Panc1 (cell line): ENCODE data around the gene KIFC3. TPM values are rescaled to one million over a fixed set of nuclear protein-coding genes. Genes with fewer than 3 reads are reported as not detected.
A peak's percentile ranks its signal among the peaks of the same experiment; 100 is the strongest.

Experiments used
- ATAC-seq: fragments of 200-7000 bp; cut with Tn5 transposase; 2 replicates; pipeline ENCODE4 v1.9.1; 2020; ENCODE audit warnings: mild to moderate bottlenecking, moderate library complexity
- BruUV-seq: library from RNA; stranded (reverse); fragments of 400-500 nt; replicated peaks from 2 replicates; lab custom pipeline; 2021; lab: Mats Ljungman, UMichigan
- CTCF ChIA-PET: fragments of 300-600 bp; sonication (Branson Sonifier 250); formaldehyde crosslinking; loops from one replicate; lab custom pipeline; 2022; ENCODE audit warnings: antibody characterized with exemption; lab: Charles Lee
- POLR2A ChIA-PET: fragments of 300-600 bp; sonication (Branson Sonifier 250); formaldehyde crosslinking; loops from one replicate; lab custom pipeline; 2022; ENCODE audit warnings: antibody characterized with exemption; lab: Charles Lee
- DNase-seq: peaks from one replicate; pipeline ENCODE4 v3.0.0-alpha.2; 2010; ENCODE audit warnings: low read depth, low spot score
- H3K27ac ChIP-seq: 2 replicates; pipeline ENCODE4 v1.5.1; 2011; ENCODE audit warnings: mild to moderate bottlenecking, low read length, inconsistent platforms
- H3K27me3 ChIP-seq: fragments of 200-500 bp; sonication (Bioruptor generic); 2 replicates; pipeline ENCODE4 v1.6.0; 2014; ENCODE audit warnings: low read length, inconsistent platforms; ENCODE audit not compliant: control insufficient read depth, insufficient read depth
- H3K36me3 ChIP-seq: fragments of 200-500 bp; sonication (Bioruptor generic); 2 replicates; pipeline ENCODE4 v1.5.1; 2014; ENCODE audit warnings: inconsistent platforms, mild to moderate bottlenecking, low read length, moderate library complexity; ENCODE audit not compliant: control insufficient read depth, insufficient read depth
- H3K4me1 ChIP-seq: 2 replicates; pipeline ENCODE4 v1.5.1; 2011; ENCODE audit warnings: inconsistent platforms, mild to moderate bottlenecking, low read length, moderate library complexity; ENCODE audit not compliant: control insufficient read depth, insufficient read depth
- H3K4me3 ChIP-seq, 2 experiments: 2 replicates each; pipeline ENCODE4 v1.5.1; 2011 to 2012; ENCODE audit warnings: low read depth in 2 of 2, low read length in 2 of 2, mild to moderate bottlenecking in 2 of 2, inconsistent platforms in 1 of 2, moderate library complexity in 1 of 2
- H3K9me3 ChIP-seq: fragments of 200-500 bp; sonication (Bioruptor generic); 2 replicates; pipeline ENCODE4 v1.5.1; 2014; ENCODE audit warnings: low read depth, mild to moderate bottlenecking, inconsistent platforms, low read length, moderate library complexity; ENCODE audit not compliant: control insufficient read depth, insufficient read depth
- CTCF ChIP-seq: fragments of 450-650 bp; IDR thresholded peaks from 2 replicates; pipeline ENCODE4 v1.5.1; 2017; ENCODE audit warnings: mild to moderate bottlenecking
- POLR2AphosphoS5 ChIP-seq: IDR thresholded peaks from 2 replicates; pipeline ENCODE4 v1.6.1; 2012; ENCODE audit warnings: mild to moderate bottlenecking, low read depth, low read length, moderate library complexity
- REST ChIP-seq, 2 experiments: IDR thresholded peaks; 2 replicates each; pipeline ENCODE4 v1.6.1; 2011 to 2012; ENCODE audit warnings: low read depth in 2 of 2, control low read depth in 1 of 2, low read length in 1 of 2, mild to moderate bottlenecking in 1 of 2, moderate library complexity in 1 of 2; ENCODE audit not compliant: insufficient read depth in 1 of 2
- SIN3A ChIP-seq: IDR thresholded peaks from 2 replicates; pipeline ENCODE4 v1.6.1; 2012; ENCODE audit warnings: low read depth, mild to moderate bottlenecking, low read length, moderate library complexity, borderline replicate concordance; ENCODE audit not compliant: insufficient read depth
- TCF7L2 ChIP-seq: IDR thresholded peaks from 2 replicates; pipeline ENCODE4 v1.6.1; 2011; ENCODE audit warnings: mild to moderate bottlenecking, low read depth, low read length, inconsistent platforms
- in situ Hi-C: cut with HindIII; loops from 2 replicates; pipeline ENCODE4 v1.10.0; 2016; ENCODE audit warnings: low sequenced_read_pairs, low pct_unique_long_range_greater_than_20kb
- intact Hi-C: fragments of 100-400 bp; cut with micrococcal nuclease; formaldehyde crosslinking; loops from one replicate; pipeline ENCODE4 v1.10.0; 2022; ENCODE audit not compliant: unreplicated experiment
- total RNA-seq: library from RNA; stranded (reverse); gene quantifications from one replicate; pipeline ENCODE4 v1.2.1, GENCODE V29; 2021; ENCODE audit not compliant: unreplicated experiment

Gene KIFC3
- total RNA-seq, 1 experiment from 2014 or later, result 51.5 TPM

- H3K27ac ChIP-seq, result no peak overlapping the region
- ATAC-seq, result peak; percentile 29; the same call in 1 of the 2 replicates
- POLR2A ChIA-PET, result interaction anchor here (0.6 kb wide), 2 partner anchors 14 to 42 kb away, joined by 3 to 5 read pairs; no protein-coding TSS in a partner anchor
- peaks cover 9% of the 10 kb centered on the region for H3K4me1 ChIP-seq
- intact Hi-C loops, result no loop called here
- no peaks in the 10 kb centered on the region for H3K27me3 ChIP-seq
- TF ChIP-seq TCF7L2, result no peak
- peak; percentile 40; the same call in 1 of the 2 replicates for TF ChIP-seq POLR2AphosphoS5
- no peak for TF ChIP-seq REST (IDR thresholded peaks at IDR 0.05; ENCODE audit: insufficient read depth in 1 of 2, low read depth in 2 of 2, low read length in 1 of 2)
- no peak for TF ChIP-seq SIN3A
- CTCF ChIA-PET, result no interaction called here
- in situ Hi-C loops, result no loop called here
- H3K36me3 ChIP-seq, result no peaks in the 10 kb centered on the region
- no peak overlapping the region for H3K4me3 ChIP-seq
- no peak for DNase-seq
- no TSS peak for BruUV-seq
- H3K9me3 ChIP-seq, result no peaks in the 10 kb centered on the region
Measured at GRCh38 chr16:57818377-57819064, 16.2 kb upstream of the KIFC3 start.

GRCh38 chr16:57817680-57818079 lies 15.4 kb upstream of the KIFC3 start:
- no peak for DNase-seq
- peaks cover 9% of the 10 kb centered on the region for H3K4me1 ChIP-seq
- CTCF ChIA-PET, result no interaction called here
- no TSS peak for BruUV-seq
- no peaks in the 10 kb centered on the region for H3K27me3 ChIP-seq
- no peak overlapping the region for H3K4me3 ChIP-seq
- H3K27ac ChIP-seq, result no peak overlapping the region
- no peak for ATAC-seq
- no peak for TF ChIP-seq SIN3A
- no peak for TF ChIP-seq CTCF
- TF ChIP-seq POLR2AphosphoS5, result no peak
- TF ChIP-seq REST (IDR thresholded peaks at IDR 0.05; ENCODE audit: insufficient read depth in 1 of 2, low read depth in 2 of 2, low read length in 1 of 2), result no peak
- no peak for TF ChIP-seq TCF7L2
- H3K36me3 ChIP-seq, result no peaks in the 10 kb centered on the region
- intact Hi-C loops (no loop called here), in situ Hi-C loops (no loop called here)
- POLR2A ChIA-PET, result no interaction called here
- no peaks in the 10 kb centered on the region for H3K9me3 ChIP-seq
